MM.1S (cell line): Measurements from ENCODE around the gene YTHDF1.
"Not testable (repeated sequence)": the region's sequence is repeated elsewhere in the genome, so short reads cannot be mapped to it uniquely, and the experiment has no call there.

Experiments
- DNase-seq: peaks from one replicate; pipeline ENCODE4 v3.0.0-alpha.2; 2015
- H2AFZ ChIP-seq: fragments of 300-600 bp; sonication (generic); 2 replicates; pipeline ENCODE4 v1.6.0; 2016; ENCODE audit warnings: antibody characterized with exemption, low read length
- H3F3A ChIP-seq: fragments of 300-600 bp; sonication (generic); 2 replicates; pipeline ENCODE4 v1.6.1; 2016; ENCODE audit warnings: mild to moderate bottlenecking, antibody characterized with exemption, low read length, moderate library complexity, mixed read lengths; ENCODE audit not compliant: insufficient read depth
- H3K27ac ChIP-seq: fragments of 300-600 bp; sonication (generic); 2 replicates; pipeline ENCODE4 v1.5.1; 2016; ENCODE audit warnings: mild to moderate bottlenecking, low read length
- H3K27me3 ChIP-seq: fragments of 300-600 bp; sonication (generic); replicated peaks from 2 replicates; pipeline ENCODE4 v1.6.0; 2016; ENCODE audit warnings: low read length; ENCODE audit not compliant: insufficient read depth
- H3K36me3 ChIP-seq: fragments of 300-600 bp; sonication (generic); replicated peaks from 2 replicates; pipeline ENCODE4 v1.6.1; 2016; ENCODE audit warnings: mild to moderate bottlenecking, low read length, mixed read lengths; ENCODE audit not compliant: insufficient read depth
- H3K4me1 ChIP-seq: fragments of 300-600 bp; sonication (generic); 2 replicates; pipeline ENCODE4 v1.6.1; 2016; ENCODE audit warnings: low read length, mixed read lengths
- H3K4me2 ChIP-seq: fragments of 300-600 bp; sonication (generic); 2 replicates; pipeline ENCODE4 v1.6.0; 2016; ENCODE audit warnings: low read depth, low read length
- H3K4me3 ChIP-seq: fragments of 300-600 bp; sonication (generic); 2 replicates; pipeline ENCODE4 v1.5.1; 2016; ENCODE audit warnings: low read length, mixed read lengths
- H3K79me2 ChIP-seq: fragments of 300-600 bp; sonication (generic); 2 replicates; pipeline ENCODE4 v1.6.1; 2016; ENCODE audit warnings: mixed run types, low read length, mixed read lengths
- H3K9ac ChIP-seq: fragments of 300-600 bp; sonication (generic); 2 replicates; pipeline ENCODE4 v1.6.1; 2016; ENCODE audit warnings: low read length, mixed read lengths
- H3K9me2 ChIP-seq: fragments of 300-600 bp; sonication (generic); replicated peaks from 2 replicates; pipeline ENCODE4 v1.6.1; 2016; ENCODE audit warnings: mild to moderate bottlenecking, low read length, mixed read lengths; ENCODE audit not compliant: insufficient read depth
- H3K9me3 ChIP-seq: fragments of 300-600 bp; sonication (generic); replicated peaks from 2 replicates; pipeline ENCODE4 v1.6.1; 2016; ENCODE audit warnings: mild to moderate bottlenecking, low read length, mixed read lengths; ENCODE audit not compliant: insufficient read depth
- H4K20me1 ChIP-seq: fragments of 300-600 bp; sonication (generic); 2 replicates; pipeline ENCODE4 v1.6.1; 2016; ENCODE audit warnings: mild to moderate bottlenecking, low read length, moderate library complexity, mixed read lengths; ENCODE audit not compliant: insufficient read depth
- CTCF ChIP-seq: fragments of 300-600 bp; sonication (generic); IDR thresholded peaks from 2 replicates; pipeline ENCODE4 v1.5.1; 2016; ENCODE audit warnings: antibody characterized with exemption, low read length, mixed read lengths
- EZH2 ChIP-seq: fragments of 300-600 bp; sonication (generic); optimal IDR thresholded peaks from 2 replicates; pipeline ENCODE3; 2017; ENCODE audit warnings: low read depth, mild to moderate bottlenecking, antibody characterized with exemption, low read length, mixed read lengths
- EZH2phosphoT487 ChIP-seq: fragments of 300-600 bp; sonication (generic); IDR thresholded peaks from 2 replicates; pipeline ENCODE4 v1.6.1; 2018; ENCODE audit warnings: antibody characterized with exemption, low read length

YTHDF1 gene

DNA sequence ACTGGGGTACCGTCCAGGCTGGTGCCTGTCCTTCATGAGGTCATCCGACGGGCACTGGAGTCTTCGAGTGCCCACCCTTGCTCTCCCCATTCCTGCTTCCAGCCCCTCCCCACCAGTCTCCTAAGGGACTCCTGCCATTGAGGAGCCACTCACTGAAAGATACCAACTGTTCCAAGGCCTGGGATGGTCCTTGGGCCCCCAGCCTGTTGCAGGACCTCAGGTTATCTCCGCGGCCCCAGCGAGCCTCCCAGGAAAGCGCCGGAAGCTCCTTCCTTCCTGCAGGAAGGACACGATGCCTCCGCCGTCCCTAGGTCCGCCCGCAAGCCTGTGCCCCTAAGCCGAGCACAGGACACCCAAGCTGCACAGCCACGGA, 37.1 kb upstream of the YTHDF1 start:
- H3K4me2 ChIP-seq, result no peak overlapping the region
- no peak for DNase-seq
- H3K9me3 ChIP-seq, result no peaks in the 10 kb centered on the region
- H3K27ac ChIP-seq, result no peak overlapping the region
- no peak overlapping the region for H2AFZ ChIP-seq
- no peaks in the 10 kb centered on the region for H3K36me3 ChIP-seq
- no peaks in the 10 kb centered on the region for H3K79me2 ChIP-seq
- H3K4me1 ChIP-seq, result no peaks in the 10 kb centered on the region
- no peaks in the 10 kb centered on the region for H4K20me1 ChIP-seq
- peaks cover 81% of the 10 kb centered on the region for H3K27me3 ChIP-seq
- TF ChIP-seq CTCF (no peak), EZH2 (no peak), EZH2phosphoT487 (no peak)
- no peaks in the 10 kb centered on the region for H3F3A ChIP-seq
- no peak overlapping the region for H3K9ac ChIP-seq
- H3K4me3 ChIP-seq, result no peak overlapping the region
- no peaks in the 10 kb centered on the region for H3K9me2 ChIP-seq

DNA sequence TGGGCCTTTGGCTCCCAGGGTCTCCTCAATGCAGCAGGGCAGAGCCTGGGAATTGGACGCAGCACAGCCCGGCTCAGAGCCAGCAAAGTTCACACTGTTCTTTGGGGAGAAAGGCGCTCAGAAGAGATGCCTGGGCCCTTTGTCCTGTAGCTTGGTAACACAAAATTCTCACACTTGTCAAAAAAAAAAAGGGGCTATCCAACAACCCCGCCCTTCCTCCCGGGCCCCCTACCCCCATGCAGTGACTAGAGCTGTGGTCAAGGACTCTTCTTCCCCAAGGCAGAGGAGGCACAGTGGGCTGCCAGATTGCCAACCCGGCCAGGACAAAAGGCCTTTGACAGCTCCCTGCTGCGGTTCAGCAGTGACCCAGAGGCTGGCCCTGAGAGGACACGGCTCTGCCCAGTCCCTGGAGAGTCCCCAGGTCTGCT, 36.4 kb upstream of the YTHDF1 start:
- H3K36me3 ChIP-seq, result no peaks in the 10 kb centered on the region
- no peaks in the 10 kb centered on the region for H3K79me2 ChIP-seq
- H3F3A ChIP-seq, result no peaks in the 10 kb centered on the region
- H3K9me3 ChIP-seq, result no peaks in the 10 kb centered on the region
- no peak for DNase-seq
- H2AFZ ChIP-seq, result no peak overlapping the region
- H3K27me3 ChIP-seq, result peaks cover 82% of the 10 kb centered on the region
- no peak overlapping the region for H3K9ac ChIP-seq
- H3K4me2 ChIP-seq, result no peak overlapping the region
- no peak overlapping the region for H3K4me3 ChIP-seq
- TF ChIP-seq EZH2phosphoT487 (no peak), CTCF (no peak)
- no peaks in the 10 kb centered on the region for H3K9me2 ChIP-seq
- H3K27ac ChIP-seq, result no peak overlapping the region
- no peaks in the 10 kb centered on the region for H3K4me1 ChIP-seq
- H4K20me1 ChIP-seq, result no peaks in the 10 kb centered on the region

- H3F3A ChIP-seq, H3K4me2 ChIP-seq, H3K79me2 ChIP-seq, H3K27ac ChIP-seq, H4K20me1 ChIP-seq, H3K9me2 ChIP-seq, H2AFZ ChIP-seq, H3K9me3 ChIP-seq, H3K9ac ChIP-seq, H3K4me3 ChIP-seq, DNase-seq, H3K36me3 ChIP-seq, H3K4me1 ChIP-seq: not testable (repeated sequence)
- H3K27me3 ChIP-seq, result peaks cover 82% of the 10 kb centered on the region
- TF ChIP-seq CTCF, result peak; percentile 19
Observed at GRCh38 chr20:63251350-63251749, 35.4 kb upstream of the YTHDF1 start.

GRCh38 chr20:63249891-63250290, 34.0 kb upstream of the YTHDF1 start:
- DNase-seq, result no peak
- H3K36me3 ChIP-seq, result no peaks in the 10 kb centered on the region
- peaks cover 80% of the 10 kb centered on the region for H3K27me3 ChIP-seq
- H3K9me2 ChIP-seq, result no peaks in the 10 kb centered on the region
- no peaks in the 10 kb centered on the region for H3K9me3 ChIP-seq
- no peaks in the 10 kb centered on the region for H3F3A ChIP-seq
- no peak overlapping the region for H3K9ac ChIP-seq
- no peak overlapping the region for H2AFZ ChIP-seq
- no peak overlapping the region for H3K27ac ChIP-seq
- no peaks in the 10 kb centered on the region for H4K20me1 ChIP-seq
- H3K4me2 ChIP-seq, result no peak overlapping the region
- H3K4me1 ChIP-seq, result no peaks in the 10 kb centered on the region
- TF ChIP-seq EZH2phosphoT487, result no peak
- H3K79me2 ChIP-seq, result no peaks in the 10 kb centered on the region
- no peak overlapping the region for H3K4me3 ChIP-seq
